ENCODE results near the gene CD5L. TPM values are rescaled to one million over a fixed set of nuclear protein-coding genes. Genes with fewer than 3 reads are reported as not detected.

CD5L gene
- total RNA-seq, 1 donor from 2014 or later: not detected

DNA sequence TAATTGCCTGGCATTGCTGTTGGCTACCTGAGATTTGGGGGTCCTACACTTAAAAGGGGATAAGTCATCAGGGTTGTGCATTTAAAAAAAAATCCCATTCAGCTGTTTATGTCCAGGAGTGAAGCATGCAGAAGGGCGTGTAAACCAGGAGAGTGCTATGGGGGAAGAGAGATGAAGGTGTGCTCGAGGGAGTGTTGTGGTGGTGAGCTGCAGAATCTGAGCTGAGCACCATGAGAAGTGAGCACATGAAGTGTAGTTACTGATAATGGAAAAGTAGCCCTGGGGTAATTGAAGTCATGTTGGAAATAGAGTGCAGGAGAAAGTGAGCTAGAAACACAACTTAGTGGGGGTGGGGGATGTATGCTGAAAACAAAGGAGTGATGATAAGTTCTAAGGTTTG is 22.4 kb downstream of the CD5L start:
- no peak for DNase-seq (ENCODE audit: low read depth, low spot score)

DNA sequence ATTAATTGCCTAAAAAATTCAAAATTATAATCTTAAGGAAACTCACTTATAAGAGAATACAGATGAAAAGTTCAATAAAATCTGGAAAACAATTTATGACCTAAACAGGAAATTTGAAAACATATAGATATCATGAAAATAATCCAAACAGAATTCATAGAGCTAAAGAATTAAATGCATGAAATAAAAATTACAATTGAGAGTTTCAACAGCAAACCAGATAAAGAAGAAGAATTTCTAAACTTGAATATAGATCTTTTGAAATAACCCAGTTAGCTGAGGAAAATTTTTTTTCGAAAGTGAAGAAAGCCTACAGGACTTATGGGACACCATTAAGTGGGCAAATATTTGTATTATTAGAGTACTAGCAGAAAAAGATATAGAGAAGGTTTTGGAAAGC is 28.3 kb downstream of the CD5L start:
- DNase-seq (ENCODE audit: low read depth, low spot score): no peak

DNA sequence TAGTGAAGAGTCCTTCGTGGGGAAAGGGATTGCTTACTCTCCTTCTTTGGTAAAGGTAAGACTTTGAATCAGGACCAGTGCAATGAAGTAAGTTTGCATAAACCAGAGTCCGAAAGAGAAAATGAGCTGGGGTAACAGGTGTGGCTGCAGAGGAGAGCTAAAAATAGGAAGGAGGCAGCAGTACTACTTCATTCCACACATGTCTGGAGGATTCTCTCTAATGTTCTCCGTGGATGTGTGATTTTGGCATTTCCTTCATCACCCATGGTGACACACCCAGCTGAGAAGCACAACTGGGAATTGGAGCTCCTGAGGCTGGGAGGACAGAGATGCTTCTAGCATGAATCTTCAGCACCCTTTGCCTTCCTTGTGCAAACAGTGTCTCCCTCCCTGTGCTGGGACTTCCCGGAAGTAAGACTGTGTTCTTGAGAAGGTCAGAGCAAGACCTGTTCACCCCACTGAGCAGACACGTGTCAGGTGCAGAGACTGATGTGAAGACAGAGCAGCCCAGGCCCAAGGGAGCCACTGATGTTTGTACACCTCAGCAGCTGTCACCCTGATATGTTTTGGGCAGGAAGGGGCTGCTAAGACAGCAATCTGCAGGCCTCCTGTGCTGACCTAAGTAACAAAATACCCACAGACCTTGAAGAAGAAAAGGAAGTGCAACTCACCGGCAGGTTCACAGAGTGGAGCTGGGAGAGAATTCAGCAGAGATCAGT is 35.0 kb downstream of the CD5L start:
- no peak for DNase-seq (ENCODE audit: low read depth, low spot score)

DNA sequence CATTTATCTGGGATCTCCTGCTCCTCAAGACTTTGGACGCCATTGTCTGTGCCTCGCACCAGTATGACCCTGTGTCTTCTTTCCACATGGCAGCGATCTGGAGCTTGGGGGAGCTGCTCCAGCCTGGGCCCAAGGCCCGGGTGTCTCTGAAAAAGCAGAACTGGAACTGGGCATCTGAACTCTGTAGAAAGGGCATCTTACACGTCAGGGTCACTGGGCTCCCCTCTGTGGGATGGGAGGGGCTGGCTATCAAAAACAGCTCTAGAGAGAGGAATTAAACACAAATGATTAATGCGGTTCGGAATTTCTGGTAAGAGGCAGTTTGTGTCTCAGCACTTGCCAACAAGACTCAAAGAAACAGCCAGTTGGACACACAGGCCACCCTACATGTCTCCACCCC is 37.8 kb downstream of the CD5L start:
- no peak for DNase-seq (ENCODE audit: low read depth, low spot score)

DNA sequence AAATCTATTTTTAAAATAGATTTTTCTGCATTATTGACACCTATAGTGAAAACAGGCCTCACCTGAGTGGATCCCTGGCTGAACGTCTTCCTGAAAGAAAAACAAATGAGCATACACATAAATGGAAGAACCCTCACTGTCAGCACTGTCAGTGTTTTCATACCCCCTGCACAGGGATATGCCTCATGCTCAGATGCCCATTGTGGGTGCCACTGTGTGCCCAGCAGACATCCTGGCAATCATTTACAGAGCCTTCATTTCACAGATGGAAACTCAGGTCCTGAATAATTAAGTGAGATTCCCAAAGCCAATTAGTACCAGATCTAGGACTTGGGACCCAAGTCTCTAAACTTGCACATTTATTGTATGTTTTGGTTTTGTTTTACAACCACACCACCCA is 41.6 kb downstream of the CD5L start:
- no peak for DNase-seq (ENCODE audit: low read depth, low spot score)

DNA sequence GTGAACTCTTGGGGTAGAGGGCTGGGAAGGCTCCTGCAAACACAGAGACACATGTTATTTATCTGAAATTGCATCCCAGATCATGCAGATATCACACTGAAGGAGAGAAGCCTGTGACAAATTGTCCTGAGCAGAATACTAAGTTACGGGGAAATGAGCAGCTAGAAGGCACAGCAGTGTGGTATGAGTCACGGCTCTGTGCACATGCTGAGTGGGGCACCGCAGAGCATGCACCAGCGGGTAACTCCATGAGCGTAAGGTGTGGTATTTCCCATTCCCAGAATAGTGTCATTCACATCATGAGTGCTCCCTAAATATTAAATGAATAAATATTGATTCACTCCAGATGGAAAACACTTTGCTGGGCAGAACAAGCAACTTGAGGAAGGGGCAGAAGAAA is 43.4 kb downstream of the CD5L start:
- DNase-seq (ENCODE audit: low read depth, low spot score): no peak

DNA sequence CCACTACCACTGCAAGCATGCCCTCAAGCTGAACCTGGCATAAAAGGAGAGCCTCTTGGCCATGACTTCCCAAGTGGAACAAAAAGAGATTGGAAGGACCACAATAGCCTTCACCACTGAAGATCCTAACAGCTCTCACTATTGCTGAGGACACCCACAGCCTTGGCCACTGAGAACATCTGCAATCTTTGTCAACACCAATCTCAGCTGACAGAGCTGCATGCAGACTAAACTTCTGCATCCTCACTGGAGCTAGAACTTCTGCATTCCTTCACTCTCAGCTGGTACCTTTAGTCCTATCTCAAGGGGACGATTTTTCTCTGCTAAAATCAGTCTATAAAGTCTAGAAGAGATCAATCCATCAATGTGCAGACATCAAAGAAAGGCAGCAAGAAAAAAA is 56.4 kb downstream of the CD5L start:
- DNase-seq (ENCODE audit: low read depth, low spot score): no peak

DNA sequence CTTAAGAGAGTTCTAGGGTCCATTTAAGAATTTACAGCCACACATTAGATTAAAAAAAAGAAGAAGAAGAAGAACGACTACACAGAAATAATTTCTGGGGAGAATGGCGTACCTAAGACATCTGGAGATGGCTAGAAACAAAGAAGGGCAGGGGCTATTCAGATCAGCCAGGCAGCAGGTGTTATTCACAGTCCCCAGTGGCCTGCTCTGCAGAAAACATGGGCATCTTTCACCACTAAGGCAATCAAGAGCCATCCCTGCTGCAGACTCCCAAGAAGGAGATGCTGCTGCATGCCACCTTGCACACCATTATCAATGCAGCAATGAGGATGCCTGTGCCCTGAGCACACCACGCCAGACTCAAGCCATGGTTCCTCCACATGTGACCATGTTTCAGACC is 56.8 kb downstream of the CD5L start:
- no peak for DNase-seq (ENCODE audit: low read depth, low spot score)

DNA sequence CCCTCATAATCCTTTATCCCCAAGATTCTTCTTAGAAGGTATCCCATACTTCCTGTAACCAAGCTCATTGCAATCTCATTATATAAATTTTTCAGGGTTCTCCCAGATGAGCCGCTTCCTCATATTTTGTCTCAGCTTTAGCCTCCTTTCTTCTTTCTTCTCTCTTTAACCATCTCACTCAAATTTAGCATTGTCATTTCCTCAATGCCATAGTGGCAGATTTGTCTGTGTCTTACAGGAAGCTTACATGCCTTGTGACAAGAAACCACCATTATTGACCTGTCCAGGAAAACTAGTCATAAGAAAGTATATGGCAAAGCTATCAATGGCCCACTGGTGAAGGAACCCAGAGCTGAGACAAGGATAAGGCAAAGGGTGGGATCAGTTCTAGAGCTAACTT is 58.7 kb downstream of the CD5L start:
- no peak for DNase-seq (ENCODE audit: low read depth, low spot score)

DNA sequence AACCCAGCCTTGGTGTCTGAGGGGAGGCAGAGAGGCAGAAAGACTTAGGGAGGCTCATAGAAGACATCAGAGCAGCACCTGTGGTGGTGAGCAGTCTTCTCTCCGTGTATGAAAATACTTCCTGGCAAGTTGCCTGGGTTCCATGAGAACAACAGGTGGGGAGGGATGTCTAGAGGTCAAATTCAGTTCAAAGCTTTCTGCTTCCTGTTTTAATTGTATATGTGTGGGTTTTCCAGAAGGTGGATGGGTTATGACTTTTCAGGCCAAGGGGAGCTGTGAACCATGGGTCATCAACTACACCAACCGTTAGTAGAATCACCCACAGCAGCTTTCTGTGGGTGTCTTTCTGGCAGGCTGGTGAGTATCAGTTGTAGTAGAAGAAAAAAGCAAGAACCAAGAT is 60.6 kb downstream of the CD5L start:
- DNase-seq (ENCODE audit: low read depth, low spot score): no peak

Other genes with a start within 250 kb of the CD5L start
- not detected in 2 replicates for gene FCRL4, start 243.7 kb downstream of the CD5L start, total RNA-seq
- gene FCRL3, start 141.0 kb downstream of the CD5L start, total RNA-seq: not detected in 2 replicates
- gene FCRL2, start 64.7 kb downstream of the CD5L start, total RNA-seq: not detected in 2 replicates
- not detected in 2 replicates for gene FCRL1, start 21.7 kb downstream of the CD5L start, total RNA-seq
- 35.9 and 42.8 TPM in 2 replicates for gene KIRREL1, start 151.8 kb upstream of the CD5L start, total RNA-seq

All from pulmonary artery endothelial cell (primary cell).